Endothelial cell of umbilical vein (primary cell): ENCODE data around the gene AUTS2. TPM values are rescaled to one million over a fixed set of nuclear protein-coding genes. Genes with fewer than 3 reads are reported as not detected.

ENCODE experiments used
- BruUV-seq: library from RNA; stranded (reverse); fragments of 400-500 nt; replicated peaks from 2 replicates; lab custom pipeline; 2021; lab: Mats Ljungman, UMichigan
- CTCF ChIA-PET: fragments of 300-600, 350-600 bp; sonication (Branson Sonifier 250); formaldehyde crosslinking; loops from one replicate; lab custom pipeline; 2021; ENCODE audit warnings: antibody characterized with exemption, inconsistent platforms; lab: Charles Lee
- POLR2A ChIA-PET: fragments of 300-600, 350-600 bp; sonication (Branson Sonifier 250); formaldehyde crosslinking; loops from one replicate; lab custom pipeline; 2021; ENCODE audit warnings: antibody characterized with exemption, inconsistent platforms; lab: Charles Lee
- DNase-seq: peaks from one replicate; pipeline ENCODE4 v3.0.0-alpha.2; 2011; ENCODE audit warnings: low read depth, low spot score
- FAIRE-seq: peaks from 2 replicates; lab custom pipeline; 2011; peaks lifted over from hg19 to GRCh38; lab: Jason Lieb, UNC
- H2AFZ ChIP-seq: 2 replicates; pipeline ENCODE4 v1.6.0; 2012; ENCODE audit warnings: low read depth, low read length, control low read depth, inconsistent platforms
- H3K27ac ChIP-seq: 2 replicates; pipeline ENCODE4 v1.5.1; 2011; ENCODE audit warnings: low read depth, mild to moderate bottlenecking, control low read depth, low read length, moderate library complexity; ENCODE audit not compliant: insufficient read depth
- H3K27me3 ChIP-seq, 2 experiments: 2 replicates each; pipeline versions ENCODE4 v1.6.0 to v1.6.1; 2011; ENCODE audit warnings: low read length in 2 of 2, mixed read lengths in 1 of 2; ENCODE audit not compliant: control insufficient read depth in 2 of 2, insufficient read depth in 2 of 2
- H3K36me3 ChIP-seq, 2 experiments: 2 replicates in 1 of 2; 3 replicates in 1 of 2; pipeline ENCODE4 v1.5.1; 2011; ENCODE audit warnings: low read length in 2 of 2, mild to moderate bottlenecking in 1 of 2, moderate library complexity in 1 of 2; ENCODE audit not compliant: control insufficient read depth in 2 of 2, insufficient read depth in 2 of 2; ENCODE audit errors: extremely low read depth in 1 of 2
- H3K4me1 ChIP-seq: 3 replicates; pipeline ENCODE4 v1.5.1; 2011; ENCODE audit warnings: mild to moderate bottlenecking, low read length; ENCODE audit not compliant: control insufficient read depth, insufficient read depth; ENCODE audit errors: extremely low read depth
- H3K4me2 ChIP-seq: 2 replicates; pipeline ENCODE4 v1.6.1; 2011; ENCODE audit warnings: low read length, control low read depth, mixed read lengths; ENCODE audit not compliant: insufficient read depth
- H3K4me3 ChIP-seq, 3 experiments: fragments of 200-600 bp in 1 of 3; sonication (generic), shearing (Covaris generic) in 1 of 3; replicated peaks in 1 of 3; 2 replicates each; pipeline ENCODE4 v1.5.1; 2011 to 2016; ENCODE audit warnings: control low read depth in 3 of 3, low read length in 3 of 3, mild to moderate bottlenecking in 2 of 3, inconsistent platforms in 1 of 3, low read depth in 1 of 3, moderate library complexity in 1 of 3; ENCODE audit not compliant: insufficient read depth in 1 of 3
- H3K79me2 ChIP-seq: 2 replicates; pipeline ENCODE4 v1.6.0; 2012; ENCODE audit warnings: low read length, inconsistent platforms; ENCODE audit not compliant: control insufficient read depth, insufficient read depth
- H3K9ac ChIP-seq: replicated peaks from 2 replicates; pipeline ENCODE3; 2011; ENCODE audit warnings: low read length, control low read depth; ENCODE audit not compliant: insufficient read depth; ENCODE audit errors: extremely low read depth
- H3K9me1 ChIP-seq: replicated peaks from 3 replicates; pipeline ENCODE4 v1.6.0; 2011; ENCODE audit warnings: mild to moderate bottlenecking, low read length; ENCODE audit not compliant: control insufficient read depth, insufficient read depth; ENCODE audit errors: extremely low read depth
- H3K9me3 ChIP-seq: replicated peaks from 2 replicates; pipeline ENCODE4 v1.5.1; 2012; ENCODE audit warnings: low read length, inconsistent platforms; ENCODE audit not compliant: control insufficient read depth, insufficient read depth
- H4K20me1 ChIP-seq: replicated peaks from 2 replicates; pipeline ENCODE3; 2011; ENCODE audit warnings: mild to moderate bottlenecking, low read length; ENCODE audit not compliant: control insufficient read depth, insufficient read depth; ENCODE audit errors: extremely low read depth
- EZH2 ChIP-seq: IDR thresholded peaks from 2 replicates; pipeline ENCODE4 v1.6.1; 2012; ENCODE audit warnings: borderline replicate concordance, low read depth, mild to moderate bottlenecking, moderate library complexity, low read length, inconsistent platforms; ENCODE audit not compliant: severe bottlenecking
- FOS ChIP-seq: IDR thresholded peaks from 2 replicates; pipeline ENCODE4 v1.6.1; 2011; ENCODE audit warnings: mild to moderate bottlenecking, low read length, moderate library complexity, borderline replicate concordance; ENCODE audit not compliant: insufficient read depth
- GATA2 ChIP-seq: IDR thresholded peaks from 2 replicates; pipeline ENCODE4 v1.7.0; 2011; ENCODE audit warnings: low read depth, mild to moderate bottlenecking, moderate library complexity, mixed read lengths, low read length; ENCODE audit not compliant: insufficient read length, insufficient read depth
- JUN ChIP-seq: IDR thresholded peaks from 2 replicates; pipeline ENCODE4 v1.6.1; 2011; ENCODE audit warnings: borderline replicate concordance, low read depth; ENCODE audit not compliant: insufficient read length, insufficient read depth
- MYC ChIP-seq: IDR thresholded peaks from one replicate; pipeline ENCODE4 v1.6.1; 2011; ENCODE audit warnings: mild to moderate bottlenecking, low read depth, low read length
- POLR2A ChIP-seq: IDR thresholded peaks from 2 replicates; pipeline ENCODE4 v1.6.1; 2012; ENCODE audit warnings: low read depth, mild to moderate bottlenecking, control low read depth, low read length
- POLR2AphosphoS5 ChIP-seq: IDR thresholded peaks from 2 replicates; pipeline ENCODE4 v1.6.1; 2012; ENCODE audit warnings: low read depth, mild to moderate bottlenecking, control low read depth, low read length, moderate library complexity; ENCODE audit not compliant: insufficient read depth
- dilution Hi-C: fragments of 300-500 bp; cut with MboI; formaldehyde crosslinking; loops from one replicate; pipeline ENCODE4 v1.15.0; 2019; ENCODE audit warnings: low sequenced_read_pairs; ENCODE audit not compliant: extremely low pct_ligation_motif_present
- intact Hi-C: fragments of 100-400 bp; cut with micrococcal nuclease; formaldehyde crosslinking; loops from one replicate; pipeline ENCODE4 v1.10.0; 2022
- polyA plus RNA-seq, 4 experiments: library from polyadenylated mRNA; depleted of rRNA in 3 of 4; stranded (reverse) in 3 of 4; unstranded in 1 of 4; fragments of >200 nt; gene quantifications; 2 replicates each; pipeline versions ENCODE4 v1.2.1 to v1.2.3, GENCODE V29; 2011 to 2012; ENCODE audit warnings: missing spikeins in 1 of 4
- total RNA-seq: library from RNA; stranded (reverse); gene quantifications from 2 replicates; pipeline ENCODE4 v1.2.3, GENCODE V29; 2021
- TF ChIP-seq, protein P1 (sequence below), 2 donors: IDR thresholded peaks; 1 replicate in 1 of 2; 2 replicates in 1 of 2; pipeline ENCODE4 v1.5.1; 2011; ENCODE audit warnings: low read length in 2 of 2, mild to moderate bottlenecking in 2 of 2, moderate library complexity in 2 of 2, control low read depth in 1 of 2, inconsistent platforms in 1 of 2, low read depth in 1 of 2; ENCODE audit not compliant: insufficient read depth in 1 of 2; ENCODE audit errors: extremely low read depth in 1 of 2
- TF ChIP-seq, protein P2 (sequence below): IDR thresholded peaks from 2 replicates; pipeline ENCODE4 v1.6.1; 2011; ENCODE audit not compliant: insufficient read depth, insufficient read length

The AUTS2 gene
- total and polyA plus RNA-seq, 2 donors (not counting 3 experiments of a cell fraction or from before 2014, with no cell fraction given) = 0.59 to 8.0 TPM

DNA sequence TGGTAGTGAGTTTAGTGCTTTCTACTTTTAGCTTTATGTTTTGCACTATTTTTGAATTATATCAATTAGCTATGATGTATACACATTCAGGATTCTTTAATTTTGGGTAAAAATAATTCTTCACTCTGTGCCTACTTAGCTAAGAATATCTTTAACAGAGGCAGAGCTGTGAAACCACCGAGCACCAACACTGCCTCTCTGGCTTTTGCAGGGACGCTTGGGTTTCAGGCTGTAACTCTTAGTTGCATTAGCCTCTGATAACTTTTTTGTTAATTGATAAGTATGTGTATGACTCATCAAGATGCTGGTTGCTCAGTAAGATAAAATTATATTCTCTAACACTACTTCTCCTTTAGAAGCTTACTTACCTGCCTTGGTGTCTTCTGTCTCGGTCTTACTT lies 738.3 kb downstream of the AUTS2 start:
- H3K9me3 ChIP-seq = no peaks in the 10 kb centered on the region
- H3K4me2 ChIP-seq = no peak overlapping the region
- POLR2A ChIA-PET = no interaction called here
- FAIRE-seq (no peak), DNase-seq (no peak)
- no peaks in the 10 kb centered on the region for H3K27me3 ChIP-seq
- H2AFZ ChIP-seq = no peak overlapping the region
- no peaks in the 10 kb centered on the region for H3K9me1 ChIP-seq
- H3K4me3 ChIP-seq = no peak overlapping the region
- H3K27ac ChIP-seq = no peak overlapping the region
- BruUV-seq = no TSS peak
- H3K79me2 ChIP-seq = no peaks in the 10 kb centered on the region
- no peaks in the 10 kb centered on the region for H3K4me1 ChIP-seq
- intact Hi-C loops (no loop called here), dilution Hi-C loops (no loop called here)
- TF ChIP-seq, protein P1, sequence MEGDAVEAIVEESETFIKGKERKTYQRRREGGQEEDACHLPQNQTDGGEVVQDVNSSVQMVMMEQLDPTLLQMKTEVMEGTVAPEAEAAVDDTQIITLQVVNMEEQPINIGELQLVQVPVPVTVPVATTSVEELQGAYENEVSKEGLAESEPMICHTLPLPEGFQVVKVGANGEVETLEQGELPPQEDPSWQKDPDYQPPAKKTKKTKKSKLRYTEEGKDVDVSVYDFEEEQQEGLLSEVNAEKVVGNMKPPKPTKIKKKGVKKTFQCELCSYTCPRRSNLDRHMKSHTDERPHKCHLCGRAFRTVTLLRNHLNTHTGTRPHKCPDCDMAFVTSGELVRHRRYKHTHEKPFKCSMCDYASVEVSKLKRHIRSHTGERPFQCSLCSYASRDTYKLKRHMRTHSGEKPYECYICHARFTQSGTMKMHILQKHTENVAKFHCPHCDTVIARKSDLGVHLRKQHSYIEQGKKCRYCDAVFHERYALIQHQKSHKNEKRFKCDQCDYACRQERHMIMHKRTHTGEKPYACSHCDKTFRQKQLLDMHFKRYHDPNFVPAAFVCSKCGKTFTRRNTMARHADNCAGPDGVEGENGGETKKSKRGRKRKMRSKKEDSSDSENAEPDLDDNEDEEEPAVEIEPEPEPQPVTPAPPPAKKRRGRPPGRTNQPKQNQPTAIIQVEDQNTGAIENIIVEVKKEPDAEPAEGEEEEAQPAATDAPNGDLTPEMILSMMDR (IDR thresholded peaks at IDR 0.05; ENCODE audit: extremely low read depth in 1 of 2, insufficient read depth in 1 of 2, low read depth in 1 of 2, low read length in 2 of 2) = no peak
- TF ChIP-seq GATA2 (no peak), JUN (no peak)
- no peak overlapping the region for H3K9ac ChIP-seq
- H4K20me1 ChIP-seq = no peaks in the 10 kb centered on the region
- CTCF ChIA-PET = no interaction called here
- no peaks in the 10 kb centered on the region for H3K36me3 ChIP-seq

DNA sequence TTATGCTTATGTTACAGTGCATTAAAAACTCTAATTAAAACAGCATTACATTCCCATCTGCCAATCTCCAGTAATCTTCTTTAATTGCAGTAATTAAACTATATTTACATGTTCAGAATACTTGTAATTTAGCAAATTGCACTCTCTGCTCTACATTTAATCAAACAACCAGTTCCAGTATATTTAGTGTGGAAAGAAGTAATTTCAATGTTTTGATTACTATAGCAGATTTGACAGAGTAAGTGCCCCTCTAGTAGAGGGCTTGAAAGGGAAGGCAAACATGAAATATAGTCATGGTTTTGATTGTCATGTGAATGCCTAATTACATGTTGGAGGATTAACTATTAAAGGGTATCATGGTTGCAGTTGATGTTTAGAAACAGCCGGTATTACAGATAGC lies 739.7 kb downstream of the AUTS2 start:
- Histone ChIP-seq H2AFZ (no peak overlapping the region), H3K9me3 (no peaks in the 10 kb centered on the region), H3K9me1 (no peaks in the 10 kb centered on the region), H3K4me2 (no peak overlapping the region), H3K4me3 (no peak overlapping the region), H3K4me1 (no peaks in the 10 kb centered on the region), H3K79me2 (no peaks in the 10 kb centered on the region), H3K9ac (no peak overlapping the region), H3K36me3 (no peaks in the 10 kb centered on the region), H4K20me1 (no peaks in the 10 kb centered on the region), H3K27me3 (no peaks in the 10 kb centered on the region), H3K27ac (no peak overlapping the region)
- dilution Hi-C loops = no loop called here
- DNase-seq = no peak
- no peak for FAIRE-seq
- intact Hi-C loops = no loop called here
- CTCF ChIA-PET = no interaction called here
- no TSS peak for BruUV-seq
- POLR2A ChIA-PET = no interaction called here
- TF ChIP-seq, protein P2, sequence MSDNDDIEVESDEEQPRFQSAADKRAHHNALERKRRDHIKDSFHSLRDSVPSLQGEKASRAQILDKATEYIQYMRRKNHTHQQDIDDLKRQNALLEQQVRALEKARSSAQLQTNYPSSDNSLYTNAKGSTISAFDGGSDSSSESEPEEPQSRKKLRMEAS = no peak
- no peak for TF ChIP-seq FOS
- no peak for TF ChIP-seq MYC
- no peak for TF ChIP-seq POLR2A
- TF ChIP-seq JUN = no peak
- TF ChIP-seq EZH2 = no peak
- no peak for TF ChIP-seq POLR2AphosphoS5
- TF ChIP-seq, protein P1 (IDR thresholded peaks at IDR 0.05; ENCODE audit: extremely low read depth in 1 of 2, insufficient read depth in 1 of 2, low read depth in 1 of 2, low read length in 2 of 2) = no peak
- TF ChIP-seq GATA2 = no peak
